Hematopoietic multipotent progenitor cell treated with erythropoietin and hydrocortisone succinate and interleukin-3 and kit ligand, for 17 days (in vitro differentiated cells): Measurements from ENCODE around the gene FAM174B.

Source experiments
- DNase-seq: peaks from one replicate; pipeline ENCODE4 v3.0.0-alpha.2; 2015; ENCODE audit warnings: low spot score

Gene FAM174B

GRCh38 chr15:92664178-92664900 lies 8.8 kb upstream of the FAM174B start:
- DNase-seq = no peak

- no peak for DNase-seq
These were observed 7.8 kb upstream of the FAM174B start for GRCh38 chr15:92663250-92663951.

- DNase-seq = no peak
These were observed 7.2 kb upstream of the FAM174B start for GRCh38 chr15:92662762-92663161.

GRCh38 chr15:92661956-92662355 lies 6.4 kb upstream of the FAM174B start:
- DNase-seq = no peak

- DNase-seq = no peak
These were observed 5.5 kb upstream of the FAM174B start for GRCh38 chr15:92661069-92661468.

GRCh38 chr15:92657486-92657885 lies 1.9 kb upstream of the FAM174B start:
- DNase-seq = no peak

- DNase-seq = no peak
These were observed 514 bp upstream of the FAM174B start for GRCh38 chr15:92656089-92656488.

GRCh38 chr15:92654662-92655061 lies 913 bp downstream of the FAM174B start:
- no peak for DNase-seq

- no peak for DNase-seq
These were observed 1.6 kb downstream of the FAM174B start for GRCh38 chr15:92653836-92654539.

GRCh38 chr15:92653366-92653765 lies 2.2 kb downstream of the FAM174B start:
- DNase-seq = no peak

GRCh38 chr15:92652576-92652966 lies 3.0 kb downstream of the FAM174B start:
- no peak for DNase-seq

- no peak for DNase-seq
These were observed 3.5 kb downstream of the FAM174B start for GRCh38 chr15:92651877-92652575.

- no peak for DNase-seq
These were observed 4.6 kb downstream of the FAM174B start for GRCh38 chr15:92650966-92651365.

GRCh38 chr15:92650256-92650655 lies 5.3 kb downstream of the FAM174B start:
- no peak for DNase-seq

GRCh38 chr15:92648190-92648875 lies 7.2 kb downstream of the FAM174B start:
- DNase-seq = no peak

GRCh38 chr15:92647467-92648163 lies 8.0 kb downstream of the FAM174B start:
- no peak for DNase-seq

- DNase-seq = no peak
These were observed 9.4 kb downstream of the FAM174B start for GRCh38 chr15:92646216-92646615.

- no peak for DNase-seq
These were observed 9.8 kb downstream of the FAM174B start for GRCh38 chr15:92645731-92646130.

GRCh38 chr15:92645051-92645631 lies 10.4 kb downstream of the FAM174B start:
- DNase-seq = no peak

GRCh38 chr15:92643849-92644815 lies 11.4 kb downstream of the FAM174B start:
- no peak for DNase-seq
